HepG2 (cell line): ENCODE data around the gene FKBP5. TPM values are rescaled to one million over a fixed set of nuclear protein-coding genes. Genes with fewer than 3 reads are reported as not detected.

Source experiments
- BORCS8-MEF2B ChIP-seq: sonication (generic); formaldehyde crosslinking; IDR thresholded peaks from 2 replicates; pipeline ENCODE4 v1.8.0; 2022; ENCODE audit warnings: mild to moderate bottlenecking, missing genetic modification reagents
- BRD4 ChIP-seq: sonication (generic); formaldehyde crosslinking; IDR thresholded peaks from 2 replicates; pipeline ENCODE4 v1.4.0; 2020; ENCODE audit warnings: missing genetic modification reagents
- CEBPB ChIP-seq: IDR thresholded peaks from 2 replicates; pipeline ENCODE4 v1.6.1; 2011; ENCODE audit warnings: low read depth, low read length, improper control_type of control experiment, borderline replicate concordance
- EZH2 ChIP-seq: conservative IDR thresholded peaks from 2 replicates; pipeline ENCODE4 v1.6.1; 2012; ENCODE audit warnings: mild to moderate bottlenecking, low read depth, low read length, moderate library complexity
- MED1 ChIP-seq: sonication (generic); formaldehyde crosslinking; IDR thresholded peaks from 2 replicates; pipeline ENCODE4 v1.4.0; 2020; ENCODE audit warnings: missing genetic modification reagents
- MXD4 ChIP-seq: IDR thresholded peaks from 2 replicates; pipeline ENCODE4 v1.6.1; 2016; ENCODE audit warnings: mild to moderate bottlenecking, missing biosample characterization, missing genetic modification reagents
- NR2C2 ChIP-seq: sonication (generic); formaldehyde crosslinking; IDR thresholded peaks from 2 replicates; pipeline ENCODE4 v1.4.0; 2020; ENCODE audit warnings: missing genetic modification reagents, mild to moderate bottlenecking, moderate library complexity, borderline replicate concordance
- PHF20 ChIP-seq: sonication (generic); formaldehyde crosslinking; IDR thresholded peaks from 2 replicates; pipeline ENCODE4 v1.5.0; 2020; ENCODE audit warnings: mild to moderate bottlenecking, missing genetic modification reagents
- POLR2A ChIP-seq, 2 experiments: IDR thresholded peaks; 2 replicates each; pipeline ENCODE4 v1.6.1; 2011; ENCODE audit warnings: low read depth in 2 of 2, low read length in 2 of 2, mild to moderate bottlenecking in 1 of 2, moderate library complexity in 1 of 2; ENCODE audit not compliant: insufficient read depth in 1 of 2
- SNRNP70 ChIP-seq: fragments of 200-400 bp; formaldehyde crosslinking; IDR thresholded peaks from 2 replicates; pipeline ENCODE4 v1.6.1; 2017; ENCODE audit warnings: mild to moderate bottlenecking, low read depth, low read length, moderate library complexity
- SRF ChIP-seq: IDR thresholded peaks from 2 replicates; pipeline ENCODE4 v1.6.1; 2011; ENCODE audit warnings: mild to moderate bottlenecking, low read depth, low read length, moderate library complexity
- SRSF9 ChIP-seq: fragments of 200-400 bp; formaldehyde crosslinking; IDR thresholded peaks from 2 replicates; pipeline ENCODE4 v1.6.1; 2018; ENCODE audit warnings: borderline replicate concordance, mild to moderate bottlenecking, low read depth, low read length; ENCODE audit not compliant: insufficient read depth, poor library complexity, severe bottlenecking
- TBX2 ChIP-seq: sonication (generic); formaldehyde crosslinking; IDR thresholded peaks from 2 replicates; pipeline ENCODE4 v1.5.0; 2020; ENCODE audit warnings: missing genetic modification reagents, mild to moderate bottlenecking, borderline replicate concordance
- ZBTB7B ChIP-seq: sonication (generic); formaldehyde crosslinking; IDR thresholded peaks from 2 replicates; pipeline ENCODE4 v1.4.0; 2020; ENCODE audit warnings: missing genetic modification reagents
- ZBTB8A ChIP-seq: sonication (generic); formaldehyde crosslinking; IDR thresholded peaks from 2 replicates; pipeline ENCODE4 v1.4.0; 2020; ENCODE audit warnings: mild to moderate bottlenecking, low read depth, missing genetic modification reagents, borderline replicate concordance
- ZNF329 ChIP-seq: sonication (generic); formaldehyde crosslinking; IDR thresholded peaks from 2 replicates; pipeline ENCODE4 v1.9.0; 2021; ENCODE audit warnings: low read depth, mild to moderate bottlenecking, missing genetic modification reagents
- ZNF577 ChIP-seq: sonication (generic); formaldehyde crosslinking; IDR thresholded peaks from 2 replicates; pipeline ENCODE4 v1.4.0; 2020; ENCODE audit warnings: mild to moderate bottlenecking, low read depth, missing genetic modification reagents, borderline replicate concordance
- ZNF644 ChIP-seq: IDR thresholded peaks from 2 replicates; pipeline ENCODE4 v1.6.1; 2016; ENCODE audit warnings: low read depth
- ZNF720 ChIP-seq: sonication (generic); formaldehyde crosslinking; IDR thresholded peaks from 2 replicates; pipeline ENCODE4 v1.4.0; 2020; ENCODE audit warnings: missing genetic modification reagents
- ZZZ3 ChIP-seq: sonication (generic); formaldehyde crosslinking; IDR thresholded peaks from 2 replicates; pipeline ENCODE4 v1.4.0; 2020; ENCODE audit warnings: missing genetic modification reagents, mild to moderate bottlenecking, borderline replicate concordance
- polyA plus RNA-seq, 8 experiments: library from polyadenylated mRNA; depleted of rRNA in 3 of 8; stranded (reverse) in 7 of 8; unstranded in 1 of 8; fragments of >200 nt; fragmentation: Illumina TruSeq in 4 of 8; extraction: Trizol in 4 of 8; gene quantifications; 2 replicates each; pipeline versions ENCODE4 v1.2.1 to v1.2.3, GENCODE V29; 2011 to 2016; ENCODE audit warnings: low read depth in 4 of 8, missing spikeins in 1 of 8, mixed read lengths in 1 of 8; ENCODE audit not compliant: insufficient read depth in 1 of 8
- total RNA-seq, 5 experiments: library from RNA; depleted of rRNA; stranded (reverse); fragments of >200 nt; fragmentation: Illumina TruSeq; extraction: Trizol; gene quantifications; 2 replicates each; pipeline ENCODE4 v1.2.3, GENCODE V29; 2016; ENCODE audit warnings: low read depth in 1 of 5
- TF ChIP-seq, protein P1 (sequence below): sonication (generic); formaldehyde crosslinking; IDR thresholded peaks from 2 replicates; pipeline ENCODE4; 2020; ENCODE audit warnings: missing genetic modification reagents, mild to moderate bottlenecking, borderline replicate concordance
- TF ChIP-seq, protein P2 (sequence below): sonication (generic); formaldehyde crosslinking; IDR thresholded peaks from 2 replicates; pipeline ENCODE4 v1.4.0; 2020; ENCODE audit warnings: mild to moderate bottlenecking, missing genetic modification reagents
- TF ChIP-seq, protein P3 (sequence below): IDR thresholded peaks from 2 replicates; pipeline ENCODE4 v1.6.1; 2012; ENCODE audit warnings: inconsistent platforms
- TF ChIP-seq, protein P4 (sequence below): sonication (generic); formaldehyde crosslinking; IDR thresholded peaks from 2 replicates; pipeline ENCODE4 v1.5.0; 2020; ENCODE audit warnings: missing genetic modification reagents
- TF ChIP-seq, protein P5 (sequence below): IDR thresholded peaks from 2 replicates; pipeline ENCODE4 v1.6.1; 2018; ENCODE audit warnings: missing genetic modification reagents, mild to moderate bottlenecking, missing compliant biosample characterization

The FKBP5 gene
- total and polyA plus RNA-seq, 2 of the 13 experiments (the other 11 are each of a cell fraction or from before 2014, with no cell fraction given), result 8.0 to 17.4 TPM

DNA sequence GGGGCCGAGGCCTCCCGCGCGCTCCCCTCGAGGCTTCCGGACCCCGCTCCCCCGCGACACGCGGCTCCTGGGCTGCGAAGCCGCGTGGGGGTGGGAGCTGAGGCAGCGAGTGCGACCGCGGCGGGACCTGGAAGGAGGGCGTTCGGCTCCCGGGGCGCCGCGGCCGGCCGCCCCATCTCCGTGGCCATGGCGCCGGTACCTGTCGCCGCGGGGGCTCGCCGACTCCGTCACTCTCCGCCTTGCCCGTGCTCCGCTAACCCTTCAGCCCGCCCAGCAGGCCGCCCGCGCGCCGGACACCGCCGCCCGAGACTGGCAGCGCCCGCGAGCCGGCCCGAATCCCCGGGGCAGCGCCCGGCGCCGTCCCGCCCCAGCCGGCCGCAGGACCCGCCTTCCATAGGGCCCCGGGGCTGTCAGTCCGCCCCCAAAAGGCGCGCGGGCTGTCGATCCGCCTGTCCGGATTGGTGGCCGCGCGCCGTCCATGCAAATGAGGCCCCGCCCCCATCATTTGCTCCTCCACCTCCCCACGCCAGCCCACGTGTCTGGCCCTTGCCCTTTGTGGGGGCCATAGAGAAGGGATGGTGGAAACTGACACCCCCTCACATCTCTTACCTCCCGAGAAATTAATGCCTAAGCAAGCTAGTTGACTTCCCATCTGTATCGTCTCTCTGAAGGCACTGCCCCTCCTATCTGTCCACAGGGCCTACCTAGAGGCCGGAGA is at the start of gene FKBP5 (continued):
- TF ChIP-seq, protein P1, sequence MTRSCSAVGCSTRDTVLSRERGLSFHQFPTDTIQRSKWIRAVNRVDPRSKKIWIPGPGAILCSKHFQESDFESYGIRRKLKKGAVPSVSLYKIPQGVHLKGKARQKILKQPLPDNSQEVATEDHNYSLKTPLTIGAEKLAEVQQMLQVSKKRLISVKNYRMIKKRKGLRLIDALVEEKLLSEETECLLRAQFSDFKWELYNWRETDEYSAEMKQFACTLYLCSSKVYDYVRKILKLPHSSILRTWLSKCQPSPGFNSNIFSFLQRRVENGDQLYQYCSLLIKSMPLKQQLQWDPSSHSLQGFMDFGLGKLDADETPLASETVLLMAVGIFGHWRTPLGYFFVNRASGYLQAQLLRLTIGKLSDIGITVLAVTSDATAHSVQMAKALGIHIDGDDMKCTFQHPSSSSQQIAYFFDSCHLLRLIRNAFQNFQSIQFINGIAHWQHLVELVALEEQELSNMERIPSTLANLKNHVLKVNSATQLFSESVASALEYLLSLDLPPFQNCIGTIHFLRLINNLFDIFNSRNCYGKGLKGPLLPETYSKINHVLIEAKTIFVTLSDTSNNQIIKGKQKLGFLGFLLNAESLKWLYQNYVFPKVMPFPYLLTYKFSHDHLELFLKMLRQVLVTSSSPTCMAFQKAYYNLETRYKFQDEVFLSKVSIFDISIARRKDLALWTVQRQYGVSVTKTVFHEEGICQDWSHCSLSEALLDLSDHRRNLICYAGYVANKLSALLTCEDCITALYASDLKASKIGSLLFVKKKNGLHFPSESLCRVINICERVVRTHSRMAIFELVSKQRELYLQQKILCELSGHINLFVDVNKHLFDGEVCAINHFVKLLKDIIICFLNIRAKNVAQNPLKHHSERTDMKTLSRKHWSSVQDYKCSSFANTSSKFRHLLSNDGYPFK, result peak; percentile 56; the same call in 1 of the 2 replicates
- TF ChIP-seq EZH2 (no peak), SRF (peak; percentile 81), ZNF577 (CRISPR knock-in tag) (no peak), ZNF329 (CRISPR knock-in tag) (peak; percentile 92; the same call in 1 of the 2 replicates), ZBTB7B (peak; percentile 69; the same call in 1 of the 2 replicates), BRD4 (CRISPR knock-in tag) (no peak; the same call in 1 of the 2 replicates), ZNF720 (CRISPR knock-in tag) (no peak), SRSF9 (no peak), BORCS8-MEF2B (peak; percentile 74; the same call in 1 of the 2 replicates), TBX2 (CRISPR knock-in tag) (no peak), ZBTB8A (no peak), CEBPB (no peak), MXD4 (CRISPR knock-in tag) (peak; percentile 93), NR2C2 (CRISPR knock-in tag) (peak; percentile 41), MED1 (CRISPR knock-in tag) (peak; percentile 52), ZNF644 (CRISPR knock-in tag) (0 out of 2 replicates have a peak, but pooled peaks have one; percentile 32), ZZZ3 (no peak), SNRNP70 (no peak), POLR2A (IDR thresholded peaks at IDR 0.05; ENCODE audit: insufficient read depth in 1 of 2, low read depth in 2 of 2, low read length in 2 of 2) (peak; percentile 85 to 93), PHF20 (peak; percentile 62; the same call in 1 of the 2 replicates)
- TF ChIP-seq, protein P2, sequence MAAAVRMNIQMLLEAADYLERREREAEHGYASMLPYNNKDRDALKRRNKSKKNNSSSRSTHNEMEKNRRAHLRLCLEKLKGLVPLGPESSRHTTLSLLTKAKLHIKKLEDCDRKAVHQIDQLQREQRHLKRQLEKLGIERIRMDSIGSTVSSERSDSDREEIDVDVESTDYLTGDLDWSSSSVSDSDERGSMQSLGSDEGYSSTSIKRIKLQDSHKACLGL, result peak; percentile 80
- TF ChIP-seq, protein P3, sequence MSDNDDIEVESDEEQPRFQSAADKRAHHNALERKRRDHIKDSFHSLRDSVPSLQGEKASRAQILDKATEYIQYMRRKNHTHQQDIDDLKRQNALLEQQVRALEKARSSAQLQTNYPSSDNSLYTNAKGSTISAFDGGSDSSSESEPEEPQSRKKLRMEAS, result peak; percentile 95
- TF ChIP-seq, protein P4, sequence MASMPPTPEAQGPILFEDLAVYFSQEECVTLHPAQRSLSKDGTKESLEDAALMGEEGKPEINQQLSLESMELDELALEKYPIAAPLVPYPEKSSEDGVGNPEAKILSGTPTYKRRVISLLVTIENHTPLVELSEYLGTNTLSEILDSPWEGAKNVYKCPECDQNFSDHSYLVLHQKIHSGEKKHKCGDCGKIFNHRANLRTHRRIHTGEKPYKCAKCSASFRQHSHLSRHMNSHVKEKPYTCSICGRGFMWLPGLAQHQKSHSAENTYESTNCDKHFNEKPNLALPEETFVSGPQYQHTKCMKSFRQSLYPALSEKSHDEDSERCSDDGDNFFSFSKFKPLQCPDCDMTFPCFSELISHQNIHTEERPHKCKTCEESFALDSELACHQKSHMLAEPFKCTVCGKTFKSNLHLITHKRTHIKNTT (CRISPR knock-in tag), result no peak
- TF ChIP-seq, protein P5, sequence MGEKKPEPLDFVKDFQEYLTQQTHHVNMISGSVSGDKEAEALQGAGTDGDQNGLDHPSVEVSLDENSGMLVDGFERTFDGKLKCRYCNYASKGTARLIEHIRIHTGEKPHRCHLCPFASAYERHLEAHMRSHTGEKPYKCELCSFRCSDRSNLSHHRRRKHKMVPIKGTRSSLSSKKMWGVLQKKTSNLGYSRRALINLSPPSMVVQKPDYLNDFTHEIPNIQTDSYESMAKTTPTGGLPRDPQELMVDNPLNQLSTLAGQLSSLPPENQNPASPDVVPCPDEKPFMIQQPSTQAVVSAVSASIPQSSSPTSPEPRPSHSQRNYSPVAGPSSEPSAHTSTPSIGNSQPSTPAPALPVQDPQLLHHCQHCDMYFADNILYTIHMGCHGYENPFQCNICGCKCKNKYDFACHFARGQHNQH (CRISPR knock-in tag), result peak; percentile 50
